ENCODE data around the gene NHSL1. TPM values are rescaled to one million over a fixed set of nuclear protein-coding genes. Genes with fewer than 3 reads are reported as not detected.

The NHSL1 gene
- total RNA-seq, 2 experiments from 2014 or later = 0.06 to 0.08 TPM

DNA sequence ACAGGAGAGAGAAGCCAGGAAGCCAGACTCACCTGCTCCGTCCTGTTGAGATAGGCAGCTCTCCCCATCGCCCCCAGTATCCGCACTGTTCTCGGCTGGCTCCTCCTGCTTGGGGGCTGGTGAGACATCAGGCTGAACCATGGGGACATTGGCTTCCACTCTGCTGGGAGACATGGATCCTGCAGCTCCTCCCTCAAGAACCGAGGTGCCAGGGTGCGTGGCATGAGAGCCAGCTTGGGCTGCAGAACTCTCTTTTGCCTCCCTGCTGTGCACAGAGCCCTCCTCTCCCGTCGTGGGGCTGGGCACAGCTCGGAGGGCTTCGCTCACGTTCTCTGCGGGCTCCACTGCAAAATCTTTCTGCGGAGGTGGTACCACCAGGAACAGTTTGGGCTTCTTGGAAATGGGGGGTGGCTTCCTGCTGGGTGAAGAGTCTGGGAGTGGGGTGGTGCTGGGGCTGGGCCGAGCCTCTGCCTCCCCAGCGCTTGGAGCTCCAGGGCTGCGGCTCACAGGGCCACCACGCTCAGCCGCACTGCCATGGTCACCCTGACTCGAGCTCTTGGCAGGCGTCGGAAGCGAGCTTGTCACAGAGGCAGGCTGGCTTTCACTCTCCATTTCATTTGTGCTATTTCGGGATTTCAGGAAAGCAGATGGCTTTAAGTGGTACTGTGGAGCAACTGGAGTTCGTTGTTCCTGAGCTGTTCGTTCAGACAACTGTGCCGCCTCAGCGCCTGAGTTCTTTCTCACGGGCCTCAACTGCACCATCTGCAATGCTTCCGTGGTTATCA, 68.7 kb downstream of the NHSL1 start:
- H3K27me3 Mint-ChIP-seq = no peaks in the 10 kb centered on the region
- H3K36me3 Mint-ChIP-seq (ENCODE audit: low read depth) = no peaks in the 10 kb centered on the region
- H3K36me3 ChIP-seq (ENCODE audit: insufficient read depth, low read length) = no peaks in the 10 kb centered on the region

DNA sequence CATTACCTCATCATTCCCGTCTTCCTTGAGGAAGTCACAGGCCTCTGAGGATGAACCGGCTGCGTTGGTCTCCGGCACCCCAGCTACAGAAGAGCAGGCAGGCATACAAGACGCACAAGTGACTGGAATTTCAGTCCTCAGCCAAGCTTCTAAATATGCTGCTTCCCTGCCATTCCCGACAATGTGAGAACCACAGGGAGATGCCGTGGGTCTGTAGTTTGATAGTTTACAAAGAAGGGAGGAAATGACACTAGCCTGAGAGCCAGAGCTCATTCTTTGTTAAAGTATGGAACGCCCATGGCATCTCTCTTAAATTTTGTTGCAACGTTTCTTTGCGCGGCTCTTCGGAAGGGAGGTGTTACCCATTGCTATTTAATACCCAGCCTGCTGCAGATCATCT, 69.5 kb downstream of the NHSL1 start:
- H3K4me1 ChIP-seq (ENCODE audit: insufficient read depth, low read length) = peaks cover 3% of the 10 kb centered on the region
- DNase-seq (no peak), ATAC-seq (ENCODE audit: poor library complexity) (no peak)
- H3K27me3 Mint-ChIP-seq = no peaks in the 10 kb centered on the region
- H3K36me3 ChIP-seq (ENCODE audit: insufficient read depth, low read length) = no peaks in the 10 kb centered on the region
- no peak overlapping the region for H3K27ac Mint-ChIP-seq
- H3K36me3 Mint-ChIP-seq (ENCODE audit: low read depth) = no peaks in the 10 kb centered on the region
- intact Hi-C loops (cut with DNase I, micrococcal nuclease) = loop anchor here (1.0 to 5.0 kb wide), 5 partner anchors 80 to 338 kb away; no protein-coding TSS in a partner anchor
- H3K9me3 Mint-ChIP-seq = no peaks in the 10 kb centered on the region
- H3K4me1 Mint-ChIP-seq (ENCODE audit: low read depth) = peaks cover 6% of the 10 kb centered on the region
- ChIA-PET CTCF (interaction anchor here (0.9 to 2.0 kb wide), 6 partner anchors 25 to 91 kb away, joined by 3 to 11 read pairs (median 4); no protein-coding TSS in a partner anchor), POLR2A (interaction anchor here (1.0 kb wide), 1 partner anchor 26 kb away, joined by 5 read pairs; no protein-coding TSS in a partner anchor)
- no peaks in the 10 kb centered on the region for H3K27me3 ChIP-seq (ENCODE audit: control insufficient read depth in 1 of 2, insufficient read depth in 2 of 2, low read length in 2 of 2)
- H3K9me3 ChIP-seq (ENCODE audit: control insufficient read depth in 1 of 2, insufficient read depth in 1 of 2, low read length in 2 of 2) = no peaks in the 10 kb centered on the region
- no peak overlapping the region for H3K4me3 Mint-ChIP-seq
- TF ChIP-seq, protein P1, sequence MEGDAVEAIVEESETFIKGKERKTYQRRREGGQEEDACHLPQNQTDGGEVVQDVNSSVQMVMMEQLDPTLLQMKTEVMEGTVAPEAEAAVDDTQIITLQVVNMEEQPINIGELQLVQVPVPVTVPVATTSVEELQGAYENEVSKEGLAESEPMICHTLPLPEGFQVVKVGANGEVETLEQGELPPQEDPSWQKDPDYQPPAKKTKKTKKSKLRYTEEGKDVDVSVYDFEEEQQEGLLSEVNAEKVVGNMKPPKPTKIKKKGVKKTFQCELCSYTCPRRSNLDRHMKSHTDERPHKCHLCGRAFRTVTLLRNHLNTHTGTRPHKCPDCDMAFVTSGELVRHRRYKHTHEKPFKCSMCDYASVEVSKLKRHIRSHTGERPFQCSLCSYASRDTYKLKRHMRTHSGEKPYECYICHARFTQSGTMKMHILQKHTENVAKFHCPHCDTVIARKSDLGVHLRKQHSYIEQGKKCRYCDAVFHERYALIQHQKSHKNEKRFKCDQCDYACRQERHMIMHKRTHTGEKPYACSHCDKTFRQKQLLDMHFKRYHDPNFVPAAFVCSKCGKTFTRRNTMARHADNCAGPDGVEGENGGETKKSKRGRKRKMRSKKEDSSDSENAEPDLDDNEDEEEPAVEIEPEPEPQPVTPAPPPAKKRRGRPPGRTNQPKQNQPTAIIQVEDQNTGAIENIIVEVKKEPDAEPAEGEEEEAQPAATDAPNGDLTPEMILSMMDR (IDR thresholded peaks at IDR 0.05) = no peak
- H3K27ac ChIP-seq (ENCODE audit: low read depth in 1 of 2, low read length in 2 of 2) = no peak overlapping the region
- no peak overlapping the region for H3K4me3 ChIP-seq (ENCODE audit: low read length)

More for the DNA sequence above, 68.7 kb downstream of the NHSL1 start:
- no peaks in the 10 kb centered on the region for H3K27me3 ChIP-seq (ENCODE audit: control insufficient read depth in 1 of 2, insufficient read depth in 2 of 2, low read length in 2 of 2)
- H3K9me3 ChIP-seq (ENCODE audit: control insufficient read depth in 1 of 2, insufficient read depth in 1 of 2, low read length in 2 of 2) = no peaks in the 10 kb centered on the region
- H3K4me1 Mint-ChIP-seq (ENCODE audit: low read depth) = peaks cover 6% of the 10 kb centered on the region
- ChIA-PET POLR2A (no interaction called here), CTCF (interaction anchor here (0.9 to 2.0 kb wide), 4 partner anchors 78 to 90 kb away, joined by 4 to 11 read pairs (median 6); no protein-coding TSS in a partner anchor)
- ATAC-seq (ENCODE audit: poor library complexity) (no peak), DNase-seq (no peak)
- no peaks in the 10 kb centered on the region for H3K9me3 Mint-ChIP-seq
- H3K4me1 ChIP-seq (ENCODE audit: insufficient read depth, low read length) = peaks cover 3% of the 10 kb centered on the region
- H3K27ac Mint-ChIP-seq = no peak overlapping the region
- no peak overlapping the region for H3K4me3 Mint-ChIP-seq
- intact Hi-C loops (cut with DNase I, micrococcal nuclease) = no loop called here
- H3K27ac ChIP-seq (ENCODE audit: low read depth in 1 of 2, low read length in 2 of 2) = no peak overlapping the region
- TF ChIP-seq, protein P1 (IDR thresholded peaks at IDR 0.05) = no peak
- H3K4me3 ChIP-seq (ENCODE audit: low read length) = no peak overlapping the region

DNA sequence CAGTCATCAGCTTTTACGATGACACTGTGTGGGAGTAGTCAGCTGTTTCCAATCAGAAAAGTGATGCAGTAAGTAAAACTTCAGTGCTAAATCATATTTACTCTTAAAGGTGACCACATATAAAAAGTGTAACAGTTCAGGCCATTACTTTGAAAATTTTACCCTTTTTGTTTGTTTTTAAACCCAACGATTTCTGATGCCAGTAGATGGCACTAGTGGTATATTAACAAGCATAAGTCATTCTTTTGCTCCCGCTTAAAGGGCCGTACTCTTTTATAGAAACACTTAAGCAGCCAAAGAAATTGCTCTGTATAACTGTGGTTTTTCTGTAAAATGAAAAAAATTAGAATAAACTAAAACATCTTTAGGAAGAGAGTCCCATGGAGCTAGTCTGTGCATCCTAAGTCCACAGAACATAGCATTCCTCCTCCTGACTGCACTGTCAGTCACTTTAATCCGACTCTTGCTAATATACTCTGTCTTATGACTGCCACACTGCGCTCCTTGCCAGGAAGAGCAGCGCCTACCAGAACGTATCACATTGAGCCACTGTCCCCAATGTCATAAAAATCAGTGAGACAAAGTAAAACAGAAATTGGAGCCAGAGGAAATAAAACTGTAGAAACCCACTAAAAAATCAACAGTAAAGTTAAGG, 70.2 kb downstream of the NHSL1 start:
- Mint-ChIP-seq H3K27ac (no peak overlapping the region), H3K36me3 (ENCODE audit: low read depth) (no peaks in the 10 kb centered on the region), H3K27me3 (no peaks in the 10 kb centered on the region), H3K9me3 (no peaks in the 10 kb centered on the region), H3K4me3 (no peak overlapping the region), H3K4me1 (ENCODE audit: low read depth) (peaks cover 6% of the 10 kb centered on the region)
- peaks cover 3% of the 10 kb centered on the region for H3K4me1 ChIP-seq (ENCODE audit: insufficient read depth, low read length)
- DNase-seq (peak in 4 of 14 experiments; percentile 36 to 71 (median 66)), ATAC-seq (ENCODE audit: poor library complexity) (peak; percentile 58)
- no peak overlapping the region for H3K4me3 ChIP-seq (ENCODE audit: low read length)
- no peaks in the 10 kb centered on the region for H3K36me3 ChIP-seq (ENCODE audit: insufficient read depth, low read length)
- intact Hi-C loops (cut with DNase I, micrococcal nuclease) = loop anchor here (1.0 to 5.0 kb wide), 5 partner anchors 80 to 338 kb away; no protein-coding TSS in a partner anchor
- no peak overlapping the region for H3K27ac ChIP-seq (ENCODE audit: low read depth in 1 of 2, low read length in 2 of 2)
- H3K27me3 ChIP-seq (ENCODE audit: control insufficient read depth in 1 of 2, insufficient read depth in 2 of 2, low read length in 2 of 2) = no peaks in the 10 kb centered on the region
- POLR2A ChIA-PET = interaction anchor here (1.0 kb wide), 1 partner anchor 27 kb away, joined by 5 read pairs; no protein-coding TSS in a partner anchor
- TF ChIP-seq, protein P1 (IDR thresholded peaks at IDR 0.05) = peak; percentile 86
- CTCF ChIA-PET = interaction anchor here (0.6 to 2.0 kb wide), 7 partner anchors 24 to 92 kb away, joined by 3 to 11 read pairs (median 4); no protein-coding TSS in a partner anchor
- H3K9me3 ChIP-seq (ENCODE audit: control insufficient read depth in 1 of 2, insufficient read depth in 1 of 2, low read length in 2 of 2) = no peaks in the 10 kb centered on the region
